ENCODE measurements around the gene MACF1.
A peak's percentile ranks its signal among the peaks of the same experiment; 100 is the strongest.

MACF1 gene

DNA sequence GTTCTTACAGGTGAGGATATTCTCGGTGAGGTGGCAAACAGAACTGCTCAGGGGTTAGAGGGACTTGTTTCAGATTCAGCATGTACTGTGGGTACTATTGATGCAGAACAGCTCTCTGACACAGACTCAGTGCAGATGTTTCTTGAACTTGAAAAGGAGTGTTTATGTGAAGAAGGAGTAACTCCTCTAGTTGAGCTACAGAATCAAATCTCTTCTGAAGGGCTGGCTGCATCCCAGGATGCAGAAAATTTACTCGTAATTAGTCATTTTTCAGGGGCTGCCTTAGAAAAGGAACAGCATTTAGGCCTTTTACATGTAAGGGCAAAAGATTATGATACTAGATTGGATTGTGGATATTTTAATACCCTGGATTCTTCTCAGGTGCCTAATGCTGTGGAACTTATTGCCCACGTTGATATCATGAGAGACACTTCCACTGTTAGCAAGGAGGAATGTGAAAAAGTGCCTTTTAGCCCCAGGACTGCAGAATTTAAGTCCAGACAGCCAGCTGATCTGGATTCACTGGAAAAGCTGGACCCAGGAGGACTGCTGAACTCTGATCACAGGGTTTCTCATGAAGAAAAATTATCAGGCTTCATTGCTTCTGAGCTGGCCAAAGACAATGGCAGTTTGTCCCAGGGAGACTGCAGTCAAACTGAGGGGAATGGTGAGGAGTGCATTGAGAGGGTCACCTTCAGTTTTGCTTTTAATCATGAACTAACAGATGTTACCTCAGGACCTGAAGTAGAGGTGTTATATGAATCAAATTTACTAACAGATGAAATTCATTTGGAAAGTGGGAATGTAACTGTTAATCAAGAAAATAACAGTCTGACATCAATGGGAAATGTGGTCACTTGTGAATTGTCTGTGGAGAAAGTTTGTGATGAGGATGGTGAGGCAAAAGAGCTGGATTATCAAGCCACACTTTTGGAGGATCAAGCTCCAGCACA, 207.3 kb downstream of the MACF1 start:
- in situ Hi-C loops (cut with HindIII; ENCODE audit: low pct_ligation_motif_present, low sequenced_read_pairs), result no loop called here
- Histone ChIP-seq H3K36me3 (replicated peaks) (peaks cover 19% of the 10 kb centered on the region), H3K27ac (no peak overlapping the region), H3K4me3 (ENCODE audit: low read depth, low read length) (peak overlapping the region; percentile 74), H3K27me3 (replicated peaks) (no peaks in the 10 kb centered on the region)
- no peak for DNase-seq
- no peak for TF ChIP-seq CTCF (IDR thresholded peaks at IDR 0.05; ENCODE audit: low read depth, low read length, missing control alignments)

GRCh38 chr1:39412892-39413291, 208.4 kb downstream of the MACF1 start:
- no peaks in the 10 kb centered on the region for H3K27me3 ChIP-seq (replicated peaks)
- TF ChIP-seq CTCF (IDR thresholded peaks at IDR 0.05; ENCODE audit: low read depth, low read length, missing control alignments), result no peak
- H3K27ac ChIP-seq, result no peak overlapping the region
- H3K36me3 ChIP-seq (replicated peaks), result peaks cover 19% of the 10 kb centered on the region
- in situ Hi-C loops (cut with HindIII; ENCODE audit: low pct_ligation_motif_present, low sequenced_read_pairs), result no loop called here
- no peak overlapping the region for H3K4me3 ChIP-seq (ENCODE audit: low read depth, low read length)
- DNase-seq, result no peak

- peak overlapping the region; percentile 25 for H3K4me3 ChIP-seq (ENCODE audit: low read depth, low read length)
- no peak for TF ChIP-seq CTCF (IDR thresholded peaks at IDR 0.05; ENCODE audit: low read depth, low read length, missing control alignments)
- H3K27ac ChIP-seq, result no peak overlapping the region
- no peaks in the 10 kb centered on the region for H3K27me3 ChIP-seq (replicated peaks)
- DNase-seq, result no peak
- peaks cover 19% of the 10 kb centered on the region for H3K36me3 ChIP-seq (replicated peaks)
- in situ Hi-C loops (cut with HindIII; ENCODE audit: low pct_ligation_motif_present, low sequenced_read_pairs), result no loop called here
Observed at GRCh38 chr1:39413902-39414528, 209.5 kb downstream of the MACF1 start.

GRCh38 chr1:39415553-39415952, 211.1 kb downstream of the MACF1 start:
- in situ Hi-C loops (cut with HindIII; ENCODE audit: low pct_ligation_motif_present, low sequenced_read_pairs), result no loop called here
- no peak for TF ChIP-seq CTCF (IDR thresholded peaks at IDR 0.05; ENCODE audit: low read depth, low read length, missing control alignments)
- DNase-seq, result no peak
- H3K4me3 ChIP-seq (ENCODE audit: low read depth, low read length), result no peak overlapping the region
- no peak overlapping the region for H3K27ac ChIP-seq
- no peaks in the 10 kb centered on the region for H3K27me3 ChIP-seq (replicated peaks)
- peaks cover 19% of the 10 kb centered on the region for H3K36me3 ChIP-seq (replicated peaks)

GRCh38 chr1:39416609-39417008, 212.1 kb downstream of the MACF1 start:
- TF ChIP-seq CTCF (IDR thresholded peaks at IDR 0.05; ENCODE audit: low read depth, low read length, missing control alignments), result no peak
- in situ Hi-C loops (cut with HindIII; ENCODE audit: low pct_ligation_motif_present, low sequenced_read_pairs), result no loop called here
- H3K27ac ChIP-seq, result no peak overlapping the region
- H3K4me3 ChIP-seq (ENCODE audit: low read depth, low read length), result no peak overlapping the region
- no peak for DNase-seq
- H3K36me3 ChIP-seq (replicated peaks), result peaks cover 19% of the 10 kb centered on the region
- no peaks in the 10 kb centered on the region for H3K27me3 ChIP-seq (replicated peaks)
